Activated CD4-positive, alpha-beta memory T cell treated with anti-CD3 and anti-CD28 coated beads for 36 hours (primary cell): ENCODE measurements around the gene FIBP. TPM values are rescaled to one million over a fixed set of nuclear protein-coding genes. Genes with fewer than 3 reads are reported as not detected.

Experiments
- CTCF ChIA-PET: fragments of 350-600 bp; sonication (Branson Sonifier 250); formaldehyde crosslinking; loops from one replicate; lab custom pipeline; 2021; ENCODE audit warnings: antibody characterized with exemption, inconsistent platforms; lab: Charles Lee
- POLR2A ChIA-PET: fragments of 350-600 bp; sonication (Branson Sonifier 250); formaldehyde crosslinking; loops from one replicate; lab custom pipeline; 2021; ENCODE audit warnings: antibody characterized with exemption; lab: Charles Lee
- DNase-seq: peaks from one replicate; pipeline ENCODE4 v3.0.0-alpha.2; 2020
- H3K27ac Mint-ChIP-seq: one replicate; pipeline ENCODE4 v1.8.0; 2021; ENCODE audit warnings: mixed read lengths
- H3K27me3 Mint-ChIP-seq: one replicate; pipeline ENCODE4 v1.8.0; 2021; ENCODE audit warnings: mixed read lengths
- H3K36me3 Mint-ChIP-seq: one replicate; pipeline ENCODE4 v1.8.0; 2021; ENCODE audit warnings: mixed read lengths
- H3K4me1 Mint-ChIP-seq: one replicate; pipeline ENCODE4 v1.8.0; 2021; ENCODE audit warnings: low read depth, mixed read lengths
- H3K4me3 Mint-ChIP-seq: one replicate; pipeline ENCODE4 v1.8.0; 2021; ENCODE audit warnings: mild to moderate bottlenecking, mixed read lengths
- H3K9me3 Mint-ChIP-seq: one replicate; pipeline ENCODE4 v1.8.0; 2021; ENCODE audit warnings: mixed read lengths
- intact Hi-C: fragments of 100-400 bp; cut with micrococcal nuclease; formaldehyde crosslinking; loops from one replicate; pipeline ENCODE4 v1.15.1; 2023
- total RNA-seq, 2 experiments: library from RNA; stranded (reverse); gene quantifications; one replicate each; pipeline ENCODE4 v1.2.3, GENCODE V29; 2021

The FIBP gene
- total RNA-seq, 2 experiments from 2014 or later: 94.2 to 101 TPM

DNA sequence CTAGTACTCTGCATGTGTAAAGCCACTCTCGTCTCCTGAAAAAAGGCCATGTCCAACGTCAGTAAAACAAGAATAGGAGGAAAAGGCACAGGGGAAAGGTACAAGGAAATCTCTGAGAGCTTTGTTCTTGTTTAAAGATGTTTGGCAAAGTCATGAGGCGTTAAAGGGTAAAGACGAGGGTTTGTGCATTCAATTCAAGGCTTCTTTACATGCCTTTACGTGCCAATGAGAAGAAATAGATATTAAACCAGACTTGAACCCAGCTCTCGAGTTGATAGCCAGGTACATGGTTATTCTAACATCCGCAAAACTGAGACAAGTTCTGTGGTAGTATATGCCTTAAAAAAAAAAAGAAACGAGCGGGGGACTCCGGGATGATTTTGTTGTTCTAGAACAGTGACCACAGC is 29.6 kb downstream of the FIBP start:
- H3K27ac Mint-ChIP-seq: peak overlapping the region; percentile 99
- no peak for DNase-seq
- peaks cover 48% of the 10 kb centered on the region for H3K4me1 Mint-ChIP-seq
- POLR2A ChIA-PET: interaction anchor here (0.7 to 5.0 kb wide), 13 partner anchors 12 to 348 kb away, joined by 3 to 95 read pairs (median 7); partner anchors contain the start of genes CCDC85B, FIBP, KAT5 and PCNX3
- no peaks in the 10 kb centered on the region for H3K27me3 Mint-ChIP-seq
- peak overlapping the region; percentile 98 for H3K4me3 Mint-ChIP-seq
- peaks cover 56% of the 10 kb centered on the region for H3K36me3 Mint-ChIP-seq
- no peaks in the 10 kb centered on the region for H3K9me3 Mint-ChIP-seq
- intact Hi-C loops: loop anchor here (1.0 to 2.0 kb wide), 10 partner anchors 14 to 476 kb away; partner anchors contain the start of genes BANF1, C11orf68, DRAP1 and EFEMP2
- CTCF ChIA-PET: interaction anchor here (1.2 to 10.5 kb wide), 11 partner anchors 7 to 164 kb away, joined by 3 to 277 read pairs (median 22); partner anchors contain the start of genes AP5B1, BANF1, CCDC85B and CTSW

DNA sequence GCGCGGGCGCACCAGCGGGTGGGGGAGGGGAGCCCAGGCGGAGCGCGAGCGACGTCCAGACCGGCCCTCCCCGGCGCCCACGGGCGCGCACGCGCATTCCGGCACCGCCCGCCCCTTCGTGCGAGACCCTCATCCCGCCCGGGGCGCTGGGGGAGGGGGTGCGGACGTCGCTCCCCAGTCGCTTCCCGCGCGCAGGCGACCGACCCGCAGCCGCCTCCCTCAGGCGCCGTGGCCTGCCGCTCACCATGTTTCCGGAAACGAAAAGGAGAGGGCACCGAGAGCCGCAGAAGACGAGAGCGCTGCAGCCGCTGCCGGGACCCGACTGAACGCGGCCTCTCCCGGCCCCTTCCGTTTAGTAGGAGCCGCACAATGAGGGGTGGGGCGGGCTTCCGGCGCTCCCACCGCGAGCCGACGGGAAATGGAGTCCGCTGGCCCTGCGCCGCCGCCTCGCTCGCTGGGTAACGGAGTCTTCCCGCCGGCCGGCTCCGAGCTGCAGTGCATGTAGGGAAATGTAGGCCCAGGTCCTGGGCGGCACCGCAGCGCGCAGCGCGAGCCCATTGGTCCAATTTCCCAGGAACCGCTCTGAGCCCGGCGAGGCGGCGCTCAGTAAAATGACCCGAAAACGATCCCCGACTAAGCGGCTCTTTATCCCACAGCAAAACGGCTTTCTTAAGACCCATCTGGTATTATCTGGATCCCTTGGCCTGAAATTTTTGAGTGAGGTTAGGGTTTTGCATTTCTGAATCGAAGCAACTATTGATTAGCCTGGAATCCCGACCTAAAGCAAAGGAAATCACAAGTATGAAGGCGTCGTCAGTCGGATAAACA is 30.2 kb downstream of the FIBP start, which contains the start of gene CFL1:
CFL1 (minus strand) TSS at position 328 of the 828 bp plus-strand sequence; CDS start at position 247, 81 bp downstream.
- peak within 1 kb of the TSS; percentile 99 for H3K27ac Mint-ChIP-seq
- peak; percentile 99 for DNase-seq
- CTCF ChIA-PET: interaction anchor here (1.2 to 10.5 kb wide), 8 partner anchors 13 to 164 kb away, joined by 3 to 277 read pairs (median 22); partner anchors contain the start of genes AP5B1, BANF1, CCDC85B and CTSW
- H3K4me1 Mint-ChIP-seq: peaks cover 49% of the 10 kb centered on the region
- no peaks in the 10 kb centered on the region for H3K27me3 Mint-ChIP-seq
- H3K9me3 Mint-ChIP-seq: no peaks in the 10 kb centered on the region
- peak within 1 kb of the TSS; percentile 98 for H3K4me3 Mint-ChIP-seq
- POLR2A ChIA-PET: interaction anchor here (0.7 to 5.0 kb wide), 11 partner anchors 12 to 347 kb away, joined by 3 to 95 read pairs (median 8); partner anchors contain the start of genes CCDC85B, FIBP, PCNX3 and ZNRD2
- intact Hi-C loops: loop anchor here (1.0 to 2.0 kb wide), 6 partner anchors 15 to 283 kb away; partner anchors contain the start of genes BANF1, C11orf68, DRAP1 and EFEMP2
- peaks cover 57% of the 10 kb centered on the region for H3K36me3 Mint-ChIP-seq

DNA sequence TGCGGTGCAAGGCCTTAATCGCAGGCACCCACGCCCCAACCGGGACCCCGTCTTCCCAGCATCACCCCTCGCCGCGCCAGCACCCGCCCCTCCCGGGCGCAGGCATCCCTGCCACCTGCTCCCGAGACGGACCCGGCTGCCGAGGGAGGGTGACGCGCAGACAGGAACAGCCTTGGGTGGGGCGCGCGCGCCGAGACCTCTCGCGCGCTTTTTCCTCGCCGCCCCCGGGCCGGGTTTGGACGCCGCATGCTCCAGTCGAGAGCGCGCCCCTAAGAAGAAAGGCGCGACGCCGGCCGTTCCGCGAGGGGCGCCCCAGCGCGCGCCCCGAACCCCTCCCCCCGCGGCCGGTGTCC is 30.8 kb downstream of the FIBP start:
- CTCF ChIA-PET: interaction anchor here (1.2 to 10.5 kb wide), 3 partner anchors 30 to 145 kb away, joined by 3 to 277 read pairs (median 33); partner anchors contain the start of genes AP5B1, BANF1, CCDC85B and EIF1AD
- peak; percentile 70 for DNase-seq
- POLR2A ChIA-PET: interaction anchor here (2.0 to 5.0 kb wide), 5 partner anchors 13 to 243 kb away, joined by 7 to 95 read pairs (median 17); partner anchors contain the start of genes CCDC85B, FIBP and PCNX3
- H3K27me3 Mint-ChIP-seq: no peaks in the 10 kb centered on the region
- H3K4me1 Mint-ChIP-seq: peaks cover 46% of the 10 kb centered on the region
- intact Hi-C loops: no loop called here
- peaks cover 56% of the 10 kb centered on the region for H3K36me3 Mint-ChIP-seq
- H3K4me3 Mint-ChIP-seq: peak overlapping the region; percentile 88
- H3K9me3 Mint-ChIP-seq: no peaks in the 10 kb centered on the region
- H3K27ac Mint-ChIP-seq: peak overlapping the region; percentile 82

DNA sequence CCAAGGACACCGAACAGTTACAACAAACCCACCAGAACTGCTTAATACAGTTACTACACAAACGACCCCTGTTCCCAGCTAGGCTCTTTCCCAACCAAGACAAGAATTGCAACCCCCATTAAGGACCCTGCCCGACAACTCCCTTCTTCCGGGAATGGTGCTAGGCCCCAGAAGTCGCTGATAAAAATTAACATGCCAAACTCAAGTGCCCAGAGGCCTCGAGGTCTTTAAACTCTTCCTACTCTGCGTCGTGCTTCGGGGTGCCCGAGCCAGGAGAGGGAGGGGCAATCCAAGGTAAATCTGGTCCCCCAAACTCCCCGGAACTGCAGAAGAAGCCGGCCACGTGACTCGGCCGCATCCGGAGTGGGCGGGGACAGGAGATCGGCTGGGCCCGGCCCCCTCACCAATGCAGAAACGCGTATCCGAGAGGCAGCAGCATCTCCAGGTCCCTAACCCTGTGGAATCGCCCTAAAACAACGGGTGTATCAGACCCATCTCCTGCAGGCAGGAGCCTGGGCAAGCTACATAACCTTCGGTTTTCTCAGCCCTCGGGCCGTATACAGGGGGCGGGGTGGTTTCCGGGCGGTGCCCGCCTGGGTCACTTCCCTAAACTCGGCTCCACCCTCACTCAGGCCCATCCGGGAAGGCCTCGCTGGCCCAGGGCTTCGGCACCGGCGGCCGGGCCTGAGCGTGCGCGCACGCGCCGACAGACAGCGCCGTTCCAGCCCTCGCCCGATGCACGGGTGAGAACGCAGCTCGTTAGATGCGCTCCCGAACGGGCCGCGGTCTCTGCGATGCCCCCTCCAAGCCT is 31.4 kb downstream of the FIBP start:
- CTCF ChIA-PET: interaction anchor here (4.4 to 10.5 kb wide), 2 partner anchors 31 to 77 kb away, joined by 33 to 277 read pairs; partner anchors contain the start of genes AP5B1, CCDC85B and FIBP
- POLR2A ChIA-PET: interaction anchor here (5.0 kb wide), 1 partner anchor 34 kb away, joined by 95 read pairs; the partner anchor contains the start of genes CCDC85B and FIBP
- H3K9me3 Mint-ChIP-seq: peaks cover 4% of the 10 kb centered on the region
- peaks cover 41% of the 10 kb centered on the region for H3K4me1 Mint-ChIP-seq
- DNase-seq: peak; percentile 89
- peaks cover 60% of the 10 kb centered on the region for H3K36me3 Mint-ChIP-seq
- intact Hi-C loops: no loop called here
- H3K27ac Mint-ChIP-seq: peak overlapping the region; percentile 82
- no peaks in the 10 kb centered on the region for H3K27me3 Mint-ChIP-seq
- H3K4me3 Mint-ChIP-seq: peak overlapping the region; percentile 88

DNA sequence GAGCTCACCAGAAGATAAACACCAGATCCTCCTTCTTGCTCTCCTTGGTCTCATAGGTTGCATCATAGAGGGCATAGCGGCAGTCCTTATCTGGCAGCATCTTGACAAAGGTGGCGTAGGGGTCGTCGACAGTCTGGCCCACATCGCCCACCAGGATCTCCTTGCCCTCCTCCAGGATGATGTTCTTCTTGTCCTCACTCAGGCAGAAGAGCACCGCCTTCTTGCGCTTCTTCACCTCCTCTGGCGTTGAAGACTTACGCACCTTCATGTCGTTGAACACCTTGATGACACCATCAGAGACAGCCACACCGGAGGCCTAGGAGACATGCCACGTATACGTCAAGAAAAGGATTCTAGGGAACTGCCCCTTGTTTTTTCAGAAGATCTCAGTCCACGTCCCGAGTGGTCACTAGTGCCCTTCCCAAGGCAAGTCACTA is 32.3 kb downstream of the FIBP start:
- H3K4me3 Mint-ChIP-seq: peak overlapping the region; percentile 88
- H3K4me1 Mint-ChIP-seq: peaks cover 33% of the 10 kb centered on the region
- CTCF ChIA-PET: interaction anchor here (10.5 kb wide), 1 partner anchor 32 kb away, joined by 277 read pairs; the partner anchor contains the start of genes CCDC85B and FIBP
- POLR2A ChIA-PET: no interaction called here
- peaks cover 10% of the 10 kb centered on the region for H3K9me3 Mint-ChIP-seq
- intact Hi-C loops: no loop called here
- H3K36me3 Mint-ChIP-seq: peaks cover 62% of the 10 kb centered on the region
- DNase-seq: no peak
- H3K27ac Mint-ChIP-seq: peak overlapping the region; percentile 82
- no peaks in the 10 kb centered on the region for H3K27me3 Mint-ChIP-seq

DNA sequence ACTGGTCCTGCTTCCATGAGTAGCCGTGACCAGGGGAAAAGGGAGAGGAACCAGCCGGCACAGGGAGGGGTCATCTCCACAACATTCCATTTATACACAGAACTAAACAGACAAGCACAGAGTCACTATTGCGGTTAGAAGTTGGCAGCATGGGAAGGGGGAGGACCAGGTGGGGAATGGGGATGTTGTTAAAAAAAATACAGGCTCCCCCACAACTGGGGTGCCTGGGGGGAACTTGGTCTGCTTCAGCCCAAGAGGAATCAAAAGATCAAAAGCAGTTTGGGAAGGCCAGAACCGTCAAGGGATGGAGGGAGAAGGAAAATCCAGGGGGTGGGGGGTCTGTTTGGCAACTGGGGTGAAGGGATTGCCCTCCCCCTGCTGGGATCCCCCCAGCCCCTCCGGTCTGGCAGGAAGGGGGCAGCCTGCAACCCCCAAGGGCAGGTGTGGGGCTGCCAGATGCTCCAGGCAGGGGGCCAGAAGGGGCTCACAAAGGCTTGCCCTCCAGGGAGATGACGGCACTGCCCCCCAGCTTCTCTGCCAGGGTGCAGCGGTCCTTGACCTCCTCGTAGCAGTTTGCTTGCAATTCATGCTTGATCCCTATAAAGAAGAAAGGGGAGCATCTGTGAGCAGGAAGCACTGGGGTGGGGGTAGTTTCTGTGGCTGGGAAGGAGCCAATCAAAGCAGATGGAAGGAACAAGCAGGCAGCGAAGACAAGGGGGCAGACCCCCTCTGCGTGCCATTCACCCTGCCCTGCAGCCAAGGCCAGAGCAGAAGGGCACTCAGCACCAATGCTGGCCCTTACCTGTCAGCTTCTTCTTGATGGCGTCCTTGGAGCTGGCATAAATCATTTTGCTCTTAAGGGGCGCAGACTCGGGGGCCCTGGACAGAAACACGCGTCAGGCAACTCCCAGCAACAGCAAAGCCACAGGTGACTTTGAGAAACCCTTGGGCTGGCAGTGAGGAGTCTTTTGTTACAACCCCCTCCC is 33.1 kb downstream of the FIBP start:
- POLR2A ChIA-PET: no interaction called here
- Mint-ChIP-seq H3K4me1 (peaks cover 33% of the 10 kb centered on the region), H3K9me3 (peaks cover 10% of the 10 kb centered on the region), H3K27ac (peak overlapping the region; percentile 58), H3K4me3 (peak overlapping the region; percentile 88), H3K36me3 (peaks cover 57% of the 10 kb centered on the region), H3K27me3 (no peaks in the 10 kb centered on the region)
- peak; percentile 4 for DNase-seq
- CTCF ChIA-PET: interaction anchor here (10.5 kb wide), 1 partner anchor 32 kb away, joined by 277 read pairs; the partner anchor contains the start of genes CCDC85B and FIBP
- intact Hi-C loops: no loop called here

DNA sequence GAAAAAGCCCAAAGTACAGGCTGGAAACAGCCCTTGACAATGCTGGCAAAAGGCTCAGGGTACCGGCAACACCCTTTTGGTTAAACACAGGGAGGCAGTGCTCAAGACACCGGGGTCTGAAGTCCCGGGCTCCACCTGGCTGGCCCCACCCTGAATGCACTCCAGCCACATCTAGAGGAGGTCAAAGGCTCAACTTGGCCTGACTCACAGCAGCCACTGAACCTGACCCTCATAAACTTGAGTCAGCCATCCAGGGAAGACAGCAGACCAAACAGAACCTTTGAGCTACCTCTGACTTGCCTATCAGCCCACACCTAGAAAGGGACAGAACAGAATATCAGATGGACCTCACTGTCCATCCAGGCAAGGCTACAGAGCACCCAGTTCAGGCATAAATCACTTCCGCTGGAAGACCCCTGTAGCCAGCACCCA is 34.1 kb downstream of the FIBP start:
- Mint-ChIP-seq H3K27ac (peak overlapping the region; percentile 13), H3K9me3 (peaks cover 10% of the 10 kb centered on the region), H3K36me3 (peaks cover 57% of the 10 kb centered on the region), H3K27me3 (no peaks in the 10 kb centered on the region), H3K4me1 (peaks cover 30% of the 10 kb centered on the region), H3K4me3 (peak overlapping the region; percentile 59)
- DNase-seq: peak; percentile 5
- POLR2A ChIA-PET: interaction anchor here (1.1 kb wide), 1 partner anchor 9 kb away, joined by 5 read pairs; no protein-coding TSS in a partner anchor
- intact Hi-C loops: no loop called here
- CTCF ChIA-PET: interaction anchor here (0.9 to 3.6 kb wide), 2 partner anchors 35 to 143 kb away, joined by 3 to 33 read pairs; partner anchors contain the start of genes CCDC85B and FIBP

DNA sequence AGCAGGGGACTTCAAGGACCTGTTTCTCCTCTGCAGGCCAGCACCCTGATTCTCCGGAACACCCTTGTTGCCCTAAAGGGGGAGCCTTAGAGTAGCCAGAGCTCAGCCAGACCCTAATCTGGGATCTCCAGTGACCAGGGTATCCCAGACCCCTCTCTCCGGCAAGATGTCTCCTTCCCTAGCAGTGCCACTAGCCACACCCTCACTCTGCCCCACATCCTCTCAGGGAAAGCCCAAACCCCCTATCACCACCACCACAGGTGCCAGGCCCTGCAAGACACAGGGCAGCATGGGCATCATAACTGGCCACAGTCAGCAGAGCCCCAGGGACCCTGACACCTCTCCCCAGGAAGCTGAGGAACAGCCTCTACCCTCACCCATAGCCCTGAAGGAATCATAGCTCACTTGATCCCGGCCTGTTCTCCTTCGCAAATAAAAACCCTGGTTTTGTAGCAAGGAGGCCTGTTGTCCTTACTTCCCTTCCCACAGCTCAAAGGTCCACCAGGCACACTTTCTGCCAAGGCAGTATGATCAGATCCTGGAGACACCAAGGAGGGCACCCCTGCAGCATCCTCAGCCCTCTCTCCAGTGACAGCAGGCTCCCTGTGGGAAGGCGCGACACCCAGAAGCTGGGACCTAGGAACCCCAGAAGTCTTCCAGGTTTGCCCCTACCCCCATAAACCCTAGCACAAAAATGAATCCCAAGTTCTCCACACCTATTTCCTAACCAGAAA is 34.9 kb downstream of the FIBP start:
- ChIA-PET CTCF (interaction anchor here (0.9 to 3.7 kb wide), 5 partner anchors 7 to 228 kb away, joined by 3 to 33 read pairs (median 14); partner anchors contain the start of genes CCDC85B, FIBP, KAT5 and MUS81), POLR2A (interaction anchor here (0.9 to 2.9 kb wide), 7 partner anchors 8 to 134 kb away, joined by 3 to 15 read pairs (median 3); partner anchors contain the start of genes CCDC85B and SNX32)
- intact Hi-C loops: no loop called here
- H3K36me3 Mint-ChIP-seq: peaks cover 57% of the 10 kb centered on the region
- DNase-seq: no peak
- H3K27ac Mint-ChIP-seq: peak overlapping the region; percentile 5
- no peak overlapping the region for H3K4me3 Mint-ChIP-seq
- H3K27me3 Mint-ChIP-seq: no peaks in the 10 kb centered on the region
- H3K9me3 Mint-ChIP-seq: peaks cover 10% of the 10 kb centered on the region
- H3K4me1 Mint-ChIP-seq: peaks cover 30% of the 10 kb centered on the region

DNA sequence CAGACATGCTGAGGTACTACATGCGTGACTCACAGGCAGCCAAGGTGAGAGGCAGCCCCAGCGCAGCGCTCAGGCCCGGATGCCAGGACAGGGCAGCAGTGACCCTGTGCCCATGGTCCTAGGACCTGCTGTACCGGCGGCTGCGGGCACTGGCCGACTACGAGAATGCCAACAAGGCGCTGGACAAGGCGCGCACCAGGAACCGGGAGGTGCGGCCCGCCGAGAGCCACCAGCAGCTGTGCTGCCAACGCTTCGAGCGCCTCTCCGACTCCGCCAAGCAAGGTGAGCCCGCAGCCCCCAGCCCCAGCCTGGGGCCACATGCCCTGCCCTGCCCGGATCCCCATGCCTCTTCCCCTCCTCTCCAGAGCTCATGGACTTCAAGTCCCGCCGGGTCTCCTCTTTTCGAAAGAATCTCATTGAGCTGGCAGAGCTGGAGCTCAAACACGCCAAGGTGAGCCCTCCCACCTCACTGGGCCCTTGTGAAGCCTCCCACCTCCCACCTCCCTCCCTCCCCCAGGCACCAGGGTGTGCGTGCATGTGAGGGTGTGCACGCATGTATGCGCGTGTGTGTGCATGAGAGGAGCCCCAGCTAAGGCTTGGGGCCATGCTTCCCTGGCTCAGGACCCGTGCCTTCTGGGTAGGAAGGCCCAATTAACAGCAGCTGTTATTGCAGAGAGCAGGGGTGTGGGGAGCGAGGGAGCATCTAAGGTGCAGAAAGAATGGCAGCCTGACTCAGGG is 35.6 kb downstream of the FIBP start:
- peaks cover 30% of the 10 kb centered on the region for H3K4me1 Mint-ChIP-seq
- H3K36me3 Mint-ChIP-seq: peaks cover 56% of the 10 kb centered on the region
- H3K27ac Mint-ChIP-seq: no peak overlapping the region
- H3K9me3 Mint-ChIP-seq: peaks cover 10% of the 10 kb centered on the region
- CTCF ChIA-PET: interaction anchor here (1.2 to 3.7 kb wide), 5 partner anchors 8 to 227 kb away, joined by 3 to 33 read pairs (median 23); partner anchors contain the start of genes CCDC85B, FIBP, KAT5 and MUS81
- no peak overlapping the region for H3K4me3 Mint-ChIP-seq
- POLR2A ChIA-PET: interaction anchor here (0.9 to 2.9 kb wide), 8 partner anchors 8 to 133 kb away, joined by 3 to 15 read pairs (median 4); partner anchors contain the start of genes CCDC85B and SNX32
- peak; percentile 7 for DNase-seq
- intact Hi-C loops: no loop called here
- no peaks in the 10 kb centered on the region for H3K27me3 Mint-ChIP-seq
